GM12878 (cell line): ENCODE data around the gene TRIM69.

Source experiments
- ATF2 ChIP-seq: IDR thresholded peaks from 2 replicates; pipeline ENCODE4 v1.6.1; 2012; ENCODE audit warnings: low read length, inconsistent platforms
- ATF3 ChIP-seq: IDR thresholded peaks from 2 replicates; pipeline ENCODE4 v1.6.1; 2011; ENCODE audit warnings: low read depth, mild to moderate bottlenecking, low read length, moderate library complexity, borderline replicate concordance; ENCODE audit errors: extremely low read depth
- EED ChIP-seq: sonication (generic); IDR thresholded peaks from 2 replicates; pipeline ENCODE4 v1.6.1; 2016; ENCODE audit warnings: antibody characterized with exemption, low read depth
- ELK1 ChIP-seq: IDR thresholded peaks from 2 replicates; pipeline ENCODE4 v1.6.1; 2012; ENCODE audit warnings: low read depth, low read length, improper control_type of control experiment
- EP300 ChIP-seq, 2 experiments: fragments of 150-350 bp in 1 of 2; IDR thresholded peaks; 2 replicates each; pipeline ENCODE4 v1.6.1; 2011 to 2012; ENCODE audit warnings: low read depth in 2 of 2, low read length in 2 of 2, borderline replicate concordance in 1 of 2, improper control_type of control experiment in 1 of 2, inconsistent platforms in 1 of 2; ENCODE audit not compliant: control insufficient read depth in 1 of 2
- ESRRA ChIP-seq: IDR thresholded peaks from 2 replicates; pipeline ENCODE4 v1.6.1; 2012; ENCODE audit warnings: mild to moderate bottlenecking, low read length, improper control_type of control experiment
- EZH2 ChIP-seq: IDR thresholded peaks from 2 replicates; pipeline ENCODE4 v1.6.1; 2012; ENCODE audit warnings: low read depth, mild to moderate bottlenecking, control low read depth, inconsistent platforms, low read length, borderline replicate concordance; ENCODE audit not compliant: control insufficient read depth
- NFIC ChIP-seq: IDR thresholded peaks from 2 replicates; pipeline ENCODE4 v1.6.1; 2012; ENCODE audit warnings: low read depth, mild to moderate bottlenecking, inconsistent platforms, low read length, moderate library complexity
- RB1 ChIP-seq: fragments of 450-650 bp; formaldehyde crosslinking; IDR thresholded peaks from 2 replicates; pipeline ENCODE4 v1.6.1; 2017; ENCODE audit warnings: mild to moderate bottlenecking, borderline replicate concordance
- SREBF2 ChIP-seq: IDR thresholded peaks from 2 replicates; pipeline ENCODE4 v1.6.1; 2012; ENCODE audit warnings: mild to moderate bottlenecking, low read length
- STAT3 ChIP-seq: IDR thresholded peaks from 2 replicates; pipeline ENCODE4 v1.6.1; 2011; ENCODE audit warnings: low read depth, low read length, improper control_type of control experiment
- ZBTB4 ChIP-seq: fragments of 450-650 bp; formaldehyde crosslinking; IDR thresholded peaks from 2 replicates; pipeline ENCODE4 v1.4.0; 2022; ENCODE audit warnings: mild to moderate bottlenecking, moderate library complexity
- ZNF687 ChIP-seq: fragments of 450-650 bp; IDR thresholded peaks from 2 replicates; pipeline ENCODE4 v1.6.1; 2017; ENCODE audit warnings: mild to moderate bottlenecking, moderate library complexity

- TF ChIP-seq ELK1 (no peak), EZH2 (no peak), STAT3 (no peak), EP300 (IDR thresholded peaks at IDR 0.05; ENCODE audit: borderline replicate concordance in 1 of 2, control insufficient read depth in 1 of 2, low read depth in 2 of 2, low read length in 2 of 2) (no peak), ATF2 (no peak), RB1 (no peak), ZBTB4 (CRISPR knock-in tag) (no peak), EED (no peak), ATF3 (no peak), ESRRA (no peak), NFIC (no peak; the same call in 1 of the 2 replicates), ZNF687 (no peak), SREBF2 (no peak)
Measured at GRCh38 chr15:44718927-44719292, 17.4 kb upstream of the TRIM69 start.
